ENCODE results near the gene SYNDIG1. TPM values are rescaled to one million over a fixed set of nuclear protein-coding genes. Genes with fewer than 3 reads are reported as not detected.

The SYNDIG1 gene
- polyA plus RNA-seq, 2 donors: 0.01 TPM; not detected in 1

- Histone ChIP-seq H3K9me3 (ENCODE audit: control insufficient read depth in 2 of 2, insufficient read depth in 1 of 2, low read depth in 1 of 2, low read length in 1 of 2) (no peaks in the 10 kb centered on the region), H3K27ac (ENCODE audit: low read depth in 2 of 2, low read length in 1 of 2) (no peak overlapping the region), H3K4me3 (ENCODE audit: low read depth in 1 of 2, low read length in 2 of 2) (no peak overlapping the region), H3K4me1 (ENCODE audit: control insufficient read depth in 2 of 2, insufficient read depth in 2 of 2, low read length in 1 of 2) (no peaks in the 10 kb centered on the region), H3K27me3 (ENCODE audit: control insufficient read depth in 1 of 2, insufficient read depth in 2 of 2, low read length in 2 of 2) (no peaks in the 10 kb centered on the region), H3K36me3 (ENCODE audit: control insufficient read depth in 2 of 2, insufficient read depth in 2 of 2, low read length in 1 of 2) (no peaks in the 10 kb centered on the region)
- WGBS, 2 donors: 79 to 87% methylated on average over 8 of the region's 8 CpGs
These were observed 25.8 kb downstream of the SYNDIG1 start for GRCh38 chr20:24495266-24495665.

GRCh38 chr20:24497851-24498250 lies 28.4 kb downstream of the SYNDIG1 start:
- WGBS, 2 donors: 37 to 38% methylated on average over 2 of the region's 2 CpGs
- Histone ChIP-seq H3K4me1 (ENCODE audit: control insufficient read depth in 2 of 2, insufficient read depth in 2 of 2, low read length in 1 of 2) (no peaks in the 10 kb centered on the region), H3K4me3 (ENCODE audit: low read depth in 1 of 2, low read length in 2 of 2) (no peak overlapping the region), H3K27me3 (ENCODE audit: control insufficient read depth in 1 of 2, insufficient read depth in 2 of 2, low read length in 2 of 2) (no peaks in the 10 kb centered on the region), H3K36me3 (ENCODE audit: control insufficient read depth in 2 of 2, insufficient read depth in 2 of 2, low read length in 1 of 2) (no peaks in the 10 kb centered on the region), H3K9me3 (ENCODE audit: control insufficient read depth in 2 of 2, insufficient read depth in 1 of 2, low read depth in 1 of 2, low read length in 1 of 2) (no peaks in the 10 kb centered on the region), H3K27ac (ENCODE audit: low read depth in 2 of 2, low read length in 1 of 2) (no peak overlapping the region)

- Histone ChIP-seq H3K27me3 (ENCODE audit: control insufficient read depth in 1 of 2, insufficient read depth in 2 of 2, low read length in 2 of 2) (no peaks in the 10 kb centered on the region), H3K4me3 (ENCODE audit: low read depth in 1 of 2, low read length in 2 of 2) (no peak overlapping the region), H3K36me3 (ENCODE audit: control insufficient read depth in 2 of 2, insufficient read depth in 2 of 2, low read length in 1 of 2) (no peaks in the 10 kb centered on the region), H3K4me1 (ENCODE audit: control insufficient read depth in 2 of 2, insufficient read depth in 2 of 2, low read length in 1 of 2) (no peaks in the 10 kb centered on the region), H3K9me3 (ENCODE audit: control insufficient read depth in 2 of 2, insufficient read depth in 1 of 2, low read depth in 1 of 2, low read length in 1 of 2) (no peaks in the 10 kb centered on the region), H3K27ac (ENCODE audit: low read depth in 2 of 2, low read length in 1 of 2) (no peak overlapping the region)
- WGBS, 2 donors: 88 to 90% methylated on average over 5 of the region's 5 CpGs
These were observed 29.2 kb downstream of the SYNDIG1 start for GRCh38 chr20:24498641-24499040.

GRCh38 chr20:24499472-24499871 lies 30.0 kb downstream of the SYNDIG1 start:
- Histone ChIP-seq H3K4me3 (ENCODE audit: low read depth in 1 of 2, low read length in 2 of 2) (no peak overlapping the region), H3K36me3 (ENCODE audit: control insufficient read depth in 2 of 2, insufficient read depth in 2 of 2, low read length in 1 of 2) (no peaks in the 10 kb centered on the region), H3K27ac (ENCODE audit: low read depth in 2 of 2, low read length in 1 of 2) (no peak overlapping the region), H3K27me3 (ENCODE audit: control insufficient read depth in 1 of 2, insufficient read depth in 2 of 2, low read length in 2 of 2) (no peaks in the 10 kb centered on the region), H3K9me3 (ENCODE audit: control insufficient read depth in 2 of 2, insufficient read depth in 1 of 2, low read depth in 1 of 2, low read length in 1 of 2) (no peaks in the 10 kb centered on the region), H3K4me1 (ENCODE audit: control insufficient read depth in 2 of 2, insufficient read depth in 2 of 2, low read length in 1 of 2) (no peaks in the 10 kb centered on the region)
- WGBS, 2 donors: 76 to 88% methylated on average over 6 of the region's 6 CpGs

GRCh38 chr20:24501764-24502556 lies 32.5 kb downstream of the SYNDIG1 start:
- Histone ChIP-seq H3K27me3 (ENCODE audit: control insufficient read depth in 1 of 2, insufficient read depth in 2 of 2, low read length in 2 of 2) (no peaks in the 10 kb centered on the region), H3K9me3 (ENCODE audit: control insufficient read depth in 2 of 2, insufficient read depth in 1 of 2, low read depth in 1 of 2, low read length in 1 of 2) (no peaks in the 10 kb centered on the region), H3K4me3 (ENCODE audit: low read depth in 1 of 2, low read length in 2 of 2) (no peak overlapping the region), H3K36me3 (ENCODE audit: control insufficient read depth in 2 of 2, insufficient read depth in 2 of 2, low read length in 1 of 2) (no peaks in the 10 kb centered on the region), H3K27ac (ENCODE audit: low read depth in 2 of 2, low read length in 1 of 2) (no peak overlapping the region), H3K4me1 (ENCODE audit: control insufficient read depth in 2 of 2, insufficient read depth in 2 of 2, low read length in 1 of 2) (no peaks in the 10 kb centered on the region)
- 67 to 68% methylated on average over 15 of the region's 15 CpGs for WGBS, 2 donors

GRCh38 chr20:24502661-24503060 lies 33.2 kb downstream of the SYNDIG1 start:
- 79 to 89% methylated on average over 5 of the region's 5 CpGs for WGBS, 2 donors
- Histone ChIP-seq H3K9me3 (ENCODE audit: control insufficient read depth in 2 of 2, insufficient read depth in 1 of 2, low read depth in 1 of 2, low read length in 1 of 2) (no peaks in the 10 kb centered on the region), H3K4me1 (ENCODE audit: control insufficient read depth in 2 of 2, insufficient read depth in 2 of 2, low read length in 1 of 2) (no peaks in the 10 kb centered on the region), H3K36me3 (ENCODE audit: control insufficient read depth in 2 of 2, insufficient read depth in 2 of 2, low read length in 1 of 2) (no peaks in the 10 kb centered on the region), H3K27ac (ENCODE audit: low read depth in 2 of 2, low read length in 1 of 2) (no peak overlapping the region), H3K4me3 (ENCODE audit: low read depth in 1 of 2, low read length in 2 of 2) (no peak overlapping the region), H3K27me3 (ENCODE audit: control insufficient read depth in 1 of 2, insufficient read depth in 2 of 2, low read length in 2 of 2) (no peaks in the 10 kb centered on the region)

- H3K4me3 ChIP-seq (ENCODE audit: low read depth in 1 of 2, low read length in 2 of 2): no peak overlapping the region
- 51 to 65% methylated on average over 9 of the region's 9 CpGs for WGBS, 2 donors
- no peak overlapping the region for H3K27ac ChIP-seq (ENCODE audit: low read depth in 2 of 2, low read length in 1 of 2)
- H3K9me3 ChIP-seq (ENCODE audit: control insufficient read depth in 2 of 2, insufficient read depth in 1 of 2, low read depth in 1 of 2, low read length in 1 of 2): no peaks in the 10 kb centered on the region
- no peaks in the 10 kb centered on the region for H3K4me1 ChIP-seq (ENCODE audit: control insufficient read depth in 2 of 2, insufficient read depth in 2 of 2, low read length in 1 of 2)
- H3K27me3 ChIP-seq (ENCODE audit: control insufficient read depth in 1 of 2, insufficient read depth in 2 of 2, low read length in 2 of 2): no peaks in the 10 kb centered on the region
- H3K36me3 ChIP-seq (ENCODE audit: control insufficient read depth in 2 of 2, insufficient read depth in 2 of 2, low read length in 1 of 2): no peaks in the 10 kb centered on the region
These were observed 34.0 kb downstream of the SYNDIG1 start for GRCh38 chr20:24503352-24503931.

- Histone ChIP-seq H3K36me3 (ENCODE audit: control insufficient read depth in 2 of 2, insufficient read depth in 2 of 2, low read length in 1 of 2) (no peaks in the 10 kb centered on the region), H3K4me3 (ENCODE audit: low read depth in 1 of 2, low read length in 2 of 2) (no peak overlapping the region), H3K9me3 (ENCODE audit: control insufficient read depth in 2 of 2, insufficient read depth in 1 of 2, low read depth in 1 of 2, low read length in 1 of 2) (no peaks in the 10 kb centered on the region), H3K27ac (ENCODE audit: low read depth in 2 of 2, low read length in 1 of 2) (no peak overlapping the region), H3K27me3 (ENCODE audit: control insufficient read depth in 1 of 2, insufficient read depth in 2 of 2, low read length in 2 of 2) (no peaks in the 10 kb centered on the region), H3K4me1 (ENCODE audit: control insufficient read depth in 2 of 2, insufficient read depth in 2 of 2, low read length in 1 of 2) (no peaks in the 10 kb centered on the region)
- WGBS, 2 donors: 90 to 91% methylated on average over 21 of the region's 21 CpGs
These were observed 35.2 kb downstream of the SYNDIG1 start for GRCh38 chr20:24504331-24505285.

GRCh38 chr20:24506146-24506545 lies 36.7 kb downstream of the SYNDIG1 start:
- Histone ChIP-seq H3K9me3 (ENCODE audit: control insufficient read depth in 2 of 2, insufficient read depth in 1 of 2, low read depth in 1 of 2, low read length in 1 of 2) (no peaks in the 10 kb centered on the region), H3K27me3 (ENCODE audit: control insufficient read depth in 1 of 2, insufficient read depth in 2 of 2, low read length in 2 of 2) (no peaks in the 10 kb centered on the region), H3K36me3 (ENCODE audit: control insufficient read depth in 2 of 2, insufficient read depth in 2 of 2, low read length in 1 of 2) (no peaks in the 10 kb centered on the region), H3K4me1 (ENCODE audit: control insufficient read depth in 2 of 2, insufficient read depth in 2 of 2, low read length in 1 of 2) (no peaks in the 10 kb centered on the region), H3K27ac (ENCODE audit: low read depth in 2 of 2, low read length in 1 of 2) (no peak overlapping the region), H3K4me3 (ENCODE audit: low read depth in 1 of 2, low read length in 2 of 2) (no peak overlapping the region)
- WGBS, 2 donors: 64 to 82% methylated on average over 3 of the region's 3 CpGs

Data from esophagus (tissue), 2 donors.